SK-N-MC (cell line): ENCODE data around the gene TRAIP.

Source experiments
- EZH2 ChIP-seq: fragments of 200-600 bp; sonication (generic); IDR thresholded peaks from one replicate; pipeline ENCODE4 v1.6.1; 2017; ENCODE audit warnings: antibody characterized with exemption
- POLR2AphosphoS5 ChIP-seq: IDR thresholded peaks from 2 replicates; pipeline ENCODE4 v1.6.1; 2012; ENCODE audit warnings: mild to moderate bottlenecking, low read depth, low read length, borderline replicate concordance

GRCh38 chr3:49871531-49872153, 15.3 kb upstream of the TRAIP start:
- TF ChIP-seq POLR2AphosphoS5 (no peak), EZH2 (no peak)
